GM18505 (cell line): ENCODE data around the gene PIK3CD.
A peak's percentile ranks its signal among the peaks of the same experiment; 100 is the strongest.
"Not testable (repeated sequence)": the region's sequence is repeated elsewhere in the genome, so short reads cannot be mapped to it uniquely, and the experiment has no call there.

ENCODE experiments used
- ATAC-seq: cut with Tn5 transposase; IDR thresholded peaks from one replicate; pipeline ENCODE4 v1.9.1; 2021; ENCODE audit not compliant: unreplicated experiment
- POLR2A ChIP-seq: IDR thresholded peaks from 4 replicates; pipeline ENCODE4 v1.6.1; 2011; ENCODE audit warnings: borderline replicate concordance; ENCODE audit not compliant: insufficient read depth, insufficient read length; ENCODE audit errors: extremely low read depth

The PIK3CD gene

DNA sequence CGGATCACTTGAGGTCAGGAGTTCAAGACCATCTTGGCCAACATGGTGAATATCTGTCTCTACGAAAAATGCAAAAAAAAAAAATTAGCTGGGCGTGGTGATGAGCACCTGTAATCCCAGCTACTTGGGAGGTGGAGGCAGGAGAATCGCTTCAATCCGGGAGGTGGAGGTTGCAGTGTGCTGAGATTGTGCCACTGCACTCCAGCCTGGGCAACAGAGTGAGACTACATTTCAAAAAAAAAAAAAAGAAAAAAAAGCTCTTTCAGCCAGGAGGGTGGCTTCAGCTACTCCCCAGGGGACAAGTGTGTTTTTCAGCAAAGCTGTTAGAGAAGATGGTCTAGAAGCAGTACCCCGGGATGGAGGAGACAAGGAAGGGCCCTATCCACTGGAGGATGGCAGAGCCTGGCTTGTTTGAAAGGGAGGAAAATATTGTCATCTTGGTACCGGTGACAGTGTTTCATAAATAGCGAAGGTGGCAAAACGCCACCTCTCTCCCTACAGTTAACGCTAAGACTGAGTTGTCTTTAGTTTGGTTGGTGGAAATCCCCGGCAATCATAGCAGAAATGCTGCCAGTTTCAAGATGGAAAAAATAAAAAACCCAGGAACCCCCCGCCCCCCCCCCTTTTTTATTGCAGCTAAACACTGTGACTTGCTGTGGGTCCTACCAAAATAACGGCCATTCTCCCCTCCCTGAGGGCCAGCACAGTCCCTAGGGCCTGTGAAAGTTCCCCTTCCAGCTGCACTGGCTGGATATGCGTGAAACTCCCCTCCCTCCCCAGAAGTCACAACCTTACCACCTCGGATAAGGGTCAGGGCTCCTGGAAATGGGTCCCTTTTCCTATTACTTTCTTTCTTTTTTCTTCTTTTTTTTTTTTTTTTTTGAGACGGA lies 3.5 kb downstream of the PIK3CD start:
- ATAC-seq = no peak
- TF ChIP-seq POLR2A = no peak

GRCh38 chr1:9655836-9656235 lies 4.3 kb downstream of the PIK3CD start:
- TF ChIP-seq POLR2A = peak; percentile 6
- ATAC-seq = no peak

GRCh38 chr1:9657521-9658032 lies 6.0 kb downstream of the PIK3CD start:
- no peak for TF ChIP-seq POLR2A
- no peak for ATAC-seq

GRCh38 chr1:9658199-9658598 lies 6.7 kb downstream of the PIK3CD start:
- ATAC-seq = no peak
- TF ChIP-seq POLR2A = no peak

- ATAC-seq = no peak
- no peak for TF ChIP-seq POLR2A
Measured at GRCh38 chr1:9659328-9659727, 7.8 kb downstream of the PIK3CD start.

DNA sequence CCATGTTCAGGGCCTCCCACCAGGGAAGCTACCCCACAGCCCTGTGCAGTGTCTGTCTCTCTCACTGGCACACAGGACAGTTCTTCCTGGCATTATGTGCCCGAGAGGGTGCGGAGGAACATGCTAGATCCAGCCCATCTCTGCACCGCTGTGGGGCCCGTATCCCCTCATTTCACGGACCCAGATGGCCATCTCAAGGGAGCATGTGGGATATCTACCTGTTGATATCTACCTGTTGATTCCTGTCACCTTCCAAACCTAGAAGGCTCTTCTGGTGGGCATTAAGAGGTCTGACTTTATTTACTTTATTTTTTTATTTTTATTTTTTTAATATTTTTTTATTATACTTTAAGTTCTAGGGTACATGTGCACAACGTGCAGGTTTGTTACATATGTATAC lies 11.7 kb downstream of the PIK3CD start:
- TF ChIP-seq POLR2A = no peak
- no peak for ATAC-seq

DNA sequence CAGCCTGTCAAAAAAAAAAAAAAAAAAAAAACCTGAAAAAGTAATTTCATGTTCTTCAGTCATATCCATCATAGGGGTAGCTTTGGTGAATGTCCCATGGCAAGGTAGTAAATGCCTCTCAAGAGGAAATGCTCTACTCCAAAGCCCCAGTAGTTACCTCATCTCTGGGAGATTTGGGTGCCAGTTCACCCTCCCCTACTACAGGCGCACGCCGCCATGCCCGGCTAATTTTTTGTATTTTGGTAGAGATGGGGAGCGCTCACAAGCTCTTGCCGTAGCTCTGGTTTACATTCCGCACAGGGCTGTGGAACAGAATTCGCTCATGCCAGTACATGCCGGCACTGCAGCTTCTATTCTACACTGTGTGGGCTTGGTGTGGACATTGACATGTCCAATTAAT lies 13.7 kb downstream of the PIK3CD start:
- ATAC-seq = no peak
- TF ChIP-seq POLR2A = no peak

GRCh38 chr1:9668080-9668479 lies 16.5 kb downstream of the PIK3CD start:
- no peak for TF ChIP-seq POLR2A
- no peak for ATAC-seq

DNA sequence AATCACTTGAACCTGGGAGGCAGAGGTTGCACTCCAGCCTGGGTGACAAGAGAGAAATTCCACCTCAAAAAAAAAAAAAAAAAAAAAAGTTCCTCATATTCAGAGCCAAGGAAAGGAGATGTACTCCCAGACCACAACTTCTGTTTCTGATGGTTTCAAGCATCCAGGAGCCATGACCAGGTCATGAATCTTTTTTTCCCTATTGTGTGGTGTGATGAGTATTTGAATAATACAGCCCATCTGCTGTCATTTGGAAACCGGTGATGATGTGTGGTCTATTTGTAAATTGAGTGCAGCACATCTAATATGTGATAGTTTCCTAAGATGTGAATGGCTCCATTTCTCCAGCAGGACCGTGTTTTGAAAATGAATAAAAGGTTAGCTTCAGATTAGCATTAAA lies 18.6 kb downstream of the PIK3CD start:
- no peak for ATAC-seq
- no peak for TF ChIP-seq POLR2A

- no peak for ATAC-seq
- no peak for TF ChIP-seq POLR2A
Measured at GRCh38 chr1:9671377-9672140, 20.0 kb downstream of the PIK3CD start.

DNA sequence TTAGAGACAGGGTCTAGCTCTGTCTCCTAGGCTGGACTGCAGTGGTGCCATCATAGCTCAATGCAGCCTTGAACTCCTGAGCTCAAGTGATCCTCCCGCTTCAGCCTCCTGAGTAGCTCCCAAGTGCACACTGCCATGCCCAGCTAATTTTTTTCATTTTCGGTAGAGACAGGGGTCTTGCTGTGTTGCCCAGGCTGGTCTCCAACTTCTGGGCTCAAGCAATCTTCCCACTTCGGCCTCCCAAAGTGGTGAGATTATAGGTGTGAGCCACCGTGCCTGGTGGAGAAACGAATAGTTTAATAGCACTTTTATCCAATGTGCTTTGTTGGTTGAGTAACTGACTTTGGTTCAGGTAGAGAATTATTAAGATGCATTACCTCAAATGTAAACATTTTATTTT lies 20.9 kb downstream of the PIK3CD start:
- no peak for ATAC-seq
- no peak for TF ChIP-seq POLR2A

DNA sequence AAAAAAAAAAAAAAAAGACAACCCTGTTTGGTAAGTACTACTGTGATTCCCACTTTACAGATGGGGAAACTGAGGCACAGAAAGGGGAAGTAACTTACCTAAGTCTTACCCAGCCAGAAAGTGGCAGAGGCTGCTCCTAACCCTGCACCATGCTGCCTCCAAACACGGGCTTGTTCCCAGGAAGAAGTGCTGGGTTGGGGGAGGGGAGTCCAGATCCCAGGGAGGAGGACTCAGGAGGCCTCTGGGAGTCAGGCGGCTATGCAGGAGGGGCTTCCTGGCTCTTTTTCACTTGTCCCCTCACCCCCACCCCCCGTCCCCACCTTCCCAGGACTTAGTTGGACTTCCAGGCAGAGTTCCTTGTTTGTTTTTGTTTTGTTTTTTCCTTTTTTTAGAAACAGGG lies 23.9 kb downstream of the PIK3CD start:
- TF ChIP-seq POLR2A = no peak

DNA sequence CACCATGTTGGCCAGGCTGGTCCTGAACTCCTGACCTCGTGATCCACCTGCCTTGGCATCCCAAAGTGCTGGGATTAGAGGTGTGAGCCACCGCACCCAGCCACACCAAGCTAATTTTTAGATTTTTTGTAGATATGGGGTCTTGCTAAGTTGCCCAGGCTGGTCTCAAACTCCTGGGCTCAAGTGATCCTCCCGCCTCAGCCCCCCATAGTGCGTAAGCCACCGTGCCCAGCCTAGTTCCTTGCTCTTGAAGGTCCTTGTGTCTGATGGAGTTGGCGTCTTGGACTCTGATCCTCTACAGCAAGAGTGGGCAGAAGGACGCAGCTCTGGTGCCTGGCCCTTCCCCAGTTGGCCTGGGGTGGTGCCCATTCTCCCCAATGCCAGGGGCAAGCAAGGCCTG lies 24.6 kb downstream of the PIK3CD start:
- not testable (repeated sequence) for ATAC-seq

More for the DNA sequence above, 23.9 kb downstream of the PIK3CD start:
- no peak for ATAC-seq
